ENCODE measurements around the gene CDH5. TPM values are rescaled to one million over a fixed set of nuclear protein-coding genes. Genes with fewer than 3 reads are reported as not detected.

CDH5 gene
- total RNA-seq, 1 experiment from 2014 or later, result not detected

GRCh38 chr16:66416136-66416535 lies 49.6 kb downstream of the CDH5 start:
- DNase-seq (ENCODE audit: low read depth), result peak; percentile 86

- peak; percentile 81 for DNase-seq (ENCODE audit: low read depth)
Observed at GRCh38 chr16:66416939-66417700, 50.6 kb downstream of the CDH5 start.

GRCh38 chr16:66418165-66418962 lies 51.9 kb downstream of the CDH5 start:
- no peak for DNase-seq (ENCODE audit: low read depth)

GRCh38 chr16:66419527-66419926 lies 53.0 kb downstream of the CDH5 start:
- DNase-seq (ENCODE audit: low read depth), result no peak

- DNase-seq (ENCODE audit: low read depth), result no peak
Observed at GRCh38 chr16:66420396-66420795, 53.9 kb downstream of the CDH5 start.

GRCh38 chr16:66421891-66422290 lies 55.4 kb downstream of the CDH5 start:
- DNase-seq (ENCODE audit: low read depth), result no peak

GRCh38 chr16:66422366-66422765 lies 55.9 kb downstream of the CDH5 start:
- peak; percentile 62 for DNase-seq (ENCODE audit: low read depth)

GRCh38 chr16:66423177-66423576 lies 56.7 kb downstream of the CDH5 start:
- no peak for DNase-seq (ENCODE audit: low read depth)

GRCh38 chr16:66425651-66426050 lies 59.2 kb downstream of the CDH5 start:
- DNase-seq (ENCODE audit: low read depth), result no peak

GRCh38 chr16:66426112-66427035 lies 59.9 kb downstream of the CDH5 start:
- DNase-seq (ENCODE audit: low read depth), result no peak

- peak; percentile 43 for DNase-seq (ENCODE audit: low read depth)
Observed at GRCh38 chr16:66427036-66427860, 60.8 kb downstream of the CDH5 start, which contains the start of gene BEAN1. TSS of gene BEAN1 (plus strand) at chr16:66427295. CDS start at chr16:66437677, 10,382 bp downstream.

GRCh38 chr16:66427871-66428681 lies 61.6 kb downstream of the CDH5 start:
- peak; percentile 49 for DNase-seq (ENCODE audit: low read depth)

- DNase-seq (ENCODE audit: low read depth), result no peak
Observed at GRCh38 chr16:66428682-66429251, 62.3 kb downstream of the CDH5 start.

- DNase-seq (ENCODE audit: low read depth), result no peak
Observed at GRCh38 chr16:66429290-66429962, 62.9 kb downstream of the CDH5 start.

- DNase-seq (ENCODE audit: low read depth), result no peak
Observed at GRCh38 chr16:66430214-66430613, 63.7 kb downstream of the CDH5 start.

- DNase-seq (ENCODE audit: low read depth), result no peak
Observed at GRCh38 chr16:66431760-66432159, 65.3 kb downstream of the CDH5 start.

- no peak for DNase-seq (ENCODE audit: low read depth)
Observed at GRCh38 chr16:66432429-66432828, 65.9 kb downstream of the CDH5 start.

GRCh38 chr16:66434619-66435430 lies 68.3 kb downstream of the CDH5 start:
- no peak for DNase-seq (ENCODE audit: low read depth)
